ENCODE data around the gene CHTF8.

DNA sequence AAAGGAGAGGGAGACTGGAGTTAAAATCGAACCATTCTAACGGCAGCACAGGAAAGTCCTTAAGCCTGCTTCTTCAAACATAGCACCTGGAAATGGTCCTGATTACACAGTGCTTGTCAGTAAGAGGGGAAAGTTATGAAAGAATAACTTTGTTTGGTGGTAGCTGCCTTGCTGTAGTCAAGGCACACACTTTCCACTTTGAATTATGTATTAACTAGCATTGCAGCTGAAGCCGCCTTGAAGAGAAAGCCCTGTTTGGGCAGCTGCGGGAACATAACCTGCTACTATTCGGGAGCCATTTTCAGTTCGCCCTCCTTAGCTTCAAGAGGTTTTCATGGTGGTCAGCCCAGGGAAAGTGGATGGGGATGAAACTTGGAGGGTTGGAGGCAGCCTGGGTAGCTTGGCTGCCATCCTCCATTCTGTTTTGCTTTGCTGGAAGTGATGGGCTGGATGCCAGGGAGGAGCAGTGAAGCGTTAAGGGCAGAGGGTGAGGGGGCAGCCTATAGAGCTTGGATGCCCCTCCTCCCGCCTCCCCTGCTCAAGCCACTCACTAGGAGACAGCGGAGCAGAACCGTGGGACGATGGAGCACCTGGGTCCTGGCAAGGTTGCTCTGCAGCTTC is 32.2 kb downstream of the CHTF8 start:
- TF ChIP-seq, protein P1, sequence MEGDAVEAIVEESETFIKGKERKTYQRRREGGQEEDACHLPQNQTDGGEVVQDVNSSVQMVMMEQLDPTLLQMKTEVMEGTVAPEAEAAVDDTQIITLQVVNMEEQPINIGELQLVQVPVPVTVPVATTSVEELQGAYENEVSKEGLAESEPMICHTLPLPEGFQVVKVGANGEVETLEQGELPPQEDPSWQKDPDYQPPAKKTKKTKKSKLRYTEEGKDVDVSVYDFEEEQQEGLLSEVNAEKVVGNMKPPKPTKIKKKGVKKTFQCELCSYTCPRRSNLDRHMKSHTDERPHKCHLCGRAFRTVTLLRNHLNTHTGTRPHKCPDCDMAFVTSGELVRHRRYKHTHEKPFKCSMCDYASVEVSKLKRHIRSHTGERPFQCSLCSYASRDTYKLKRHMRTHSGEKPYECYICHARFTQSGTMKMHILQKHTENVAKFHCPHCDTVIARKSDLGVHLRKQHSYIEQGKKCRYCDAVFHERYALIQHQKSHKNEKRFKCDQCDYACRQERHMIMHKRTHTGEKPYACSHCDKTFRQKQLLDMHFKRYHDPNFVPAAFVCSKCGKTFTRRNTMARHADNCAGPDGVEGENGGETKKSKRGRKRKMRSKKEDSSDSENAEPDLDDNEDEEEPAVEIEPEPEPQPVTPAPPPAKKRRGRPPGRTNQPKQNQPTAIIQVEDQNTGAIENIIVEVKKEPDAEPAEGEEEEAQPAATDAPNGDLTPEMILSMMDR (conservative IDR thresholded peaks at IDR 0.05) = no peak
- no peak for TF ChIP-seq ZFX (IDR thresholded peaks at IDR 0.05)

Data from C4-2B (cell line).